ENCODE data around the gene CCDC197. TPM values are rescaled to one million over a fixed set of nuclear protein-coding genes. Genes with fewer than 3 reads are reported as not detected.

Gene CCDC197
- total RNA-seq, 1 donor from 2014 or later: not detected

DNA sequence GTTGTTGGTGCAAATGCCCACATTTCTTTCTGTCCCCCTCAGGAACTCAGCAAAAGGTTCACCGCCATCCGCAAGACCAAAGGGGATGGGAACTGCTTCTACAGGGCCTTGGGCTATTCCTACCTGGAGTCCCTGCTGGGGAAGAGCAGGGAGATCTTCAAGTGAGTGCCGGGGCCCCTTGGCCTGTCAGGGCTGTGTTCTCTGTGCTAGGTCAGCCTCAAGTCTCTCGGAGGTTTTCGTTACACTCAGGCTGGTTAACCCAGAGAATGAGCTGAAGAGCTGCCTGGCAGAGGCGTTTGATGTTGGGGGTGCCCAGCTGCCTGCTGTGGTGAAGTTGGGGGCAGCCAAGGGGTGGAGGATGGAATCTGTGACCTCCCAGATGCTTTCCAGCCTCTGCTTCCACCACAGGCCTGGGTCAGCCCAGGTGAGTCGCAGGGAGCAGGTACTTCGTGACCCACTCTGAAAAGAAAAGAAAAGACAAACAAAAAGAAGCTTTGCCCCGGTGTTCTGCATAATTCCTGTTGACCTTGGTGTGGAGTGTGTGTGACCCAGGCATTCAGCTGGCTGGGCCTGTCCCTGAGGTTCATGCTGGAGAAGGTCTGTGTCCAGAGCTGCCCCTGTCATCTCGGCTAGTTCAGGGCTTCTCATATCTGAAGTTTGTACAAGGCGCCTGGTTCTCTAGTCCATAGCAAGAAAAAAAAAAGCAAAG is 42.0 kb downstream of the CCDC197 start:
- intact Hi-C loops (cut with micrococcal nuclease): no loop called here

DNA sequence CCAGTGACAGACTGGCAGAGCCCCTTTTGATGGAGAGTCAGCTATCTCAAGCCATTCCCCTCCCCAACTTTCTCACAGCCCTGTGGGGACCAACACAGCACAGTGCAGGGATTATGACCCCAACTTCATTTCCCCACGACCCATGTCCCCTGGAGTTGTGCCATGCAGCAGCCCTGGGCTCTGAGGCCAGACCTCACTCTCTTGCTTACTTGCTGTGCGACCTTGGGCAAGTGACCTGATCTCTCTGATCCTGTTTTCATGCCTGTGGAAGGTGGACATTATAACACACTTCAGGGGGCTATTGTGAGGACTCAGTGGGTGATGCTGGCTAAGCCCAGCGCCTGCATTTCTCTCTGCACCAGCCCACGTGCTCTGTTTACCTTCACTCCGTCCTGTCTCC is 43.1 kb downstream of the CCDC197 start:
- intact Hi-C loops (cut with micrococcal nuclease): no loop called here

DNA sequence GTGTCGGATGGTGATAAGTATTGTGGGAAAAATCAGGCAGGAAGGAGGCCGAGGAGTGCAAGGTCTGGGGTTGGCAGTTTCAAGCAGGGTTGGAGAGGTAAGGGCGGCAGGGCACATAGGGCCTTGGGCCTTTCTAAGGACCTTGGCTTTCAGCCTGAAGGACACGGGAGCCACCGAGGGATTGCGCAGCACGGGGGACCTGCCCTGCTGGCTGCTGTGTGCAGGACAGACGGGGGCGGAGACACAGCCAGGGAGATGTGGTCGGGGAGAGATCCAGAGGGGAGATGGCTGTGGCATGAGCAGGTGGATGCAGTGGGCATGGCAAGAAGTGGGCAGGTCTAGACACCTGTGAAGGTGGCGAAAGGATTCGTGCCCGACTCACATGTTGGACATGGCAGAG is 43.7 kb downstream of the CCDC197 start:
- intact Hi-C loops (cut with micrococcal nuclease): no loop called here

- intact Hi-C loops (cut with micrococcal nuclease): no loop called here
Observed at GRCh38 chr14:94041551-94042346, 44.6 kb downstream of the CCDC197 start.

- intact Hi-C loops (cut with micrococcal nuclease): no loop called here
Observed at GRCh38 chr14:94042433-94043091, 45.5 kb downstream of the CCDC197 start.

GRCh38 chr14:94043111-94043755 is 46.1 kb downstream of the CCDC197 start:
- intact Hi-C loops (cut with micrococcal nuclease): no loop called here

DNA sequence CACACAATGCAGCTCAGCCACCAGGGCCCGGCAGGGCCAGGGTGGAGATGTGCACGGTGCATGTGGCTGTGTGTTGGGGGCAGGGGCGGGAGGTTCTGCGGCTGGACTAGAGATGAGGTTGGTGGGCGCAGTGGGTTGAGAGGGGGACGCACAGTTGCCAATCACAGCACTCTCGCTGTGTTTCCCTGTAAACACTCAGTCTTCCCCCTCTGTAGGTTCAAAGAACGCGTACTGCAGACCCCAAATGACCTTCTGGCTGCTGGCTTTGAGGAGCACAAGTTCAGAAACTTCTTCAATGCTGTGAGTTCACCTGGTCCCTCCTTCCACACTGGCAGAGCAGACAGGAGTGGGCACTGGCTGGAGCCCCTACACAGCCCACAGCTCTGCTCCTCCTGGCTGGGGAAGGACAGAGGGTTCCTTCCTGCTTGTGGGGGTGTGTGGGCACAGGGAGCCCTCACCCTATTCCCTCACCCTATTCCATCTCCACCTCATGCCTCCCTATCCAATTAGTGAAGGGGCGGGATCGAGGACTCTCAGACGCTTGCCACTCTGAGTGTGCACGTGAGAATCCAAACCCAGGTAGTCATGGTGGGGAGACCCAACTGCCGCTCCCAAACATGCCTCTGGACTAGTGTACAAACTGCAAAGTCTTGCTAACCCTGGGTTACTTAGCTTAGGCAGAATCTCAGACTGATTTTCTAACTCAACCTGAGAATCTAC is 46.8 kb downstream of the CCDC197 start:
- intact Hi-C loops (cut with micrococcal nuclease): no loop called here

- intact Hi-C loops (cut with micrococcal nuclease): no loop called here
Observed at GRCh38 chr14:94044476-94045091, 47.5 kb downstream of the CCDC197 start.

DNA sequence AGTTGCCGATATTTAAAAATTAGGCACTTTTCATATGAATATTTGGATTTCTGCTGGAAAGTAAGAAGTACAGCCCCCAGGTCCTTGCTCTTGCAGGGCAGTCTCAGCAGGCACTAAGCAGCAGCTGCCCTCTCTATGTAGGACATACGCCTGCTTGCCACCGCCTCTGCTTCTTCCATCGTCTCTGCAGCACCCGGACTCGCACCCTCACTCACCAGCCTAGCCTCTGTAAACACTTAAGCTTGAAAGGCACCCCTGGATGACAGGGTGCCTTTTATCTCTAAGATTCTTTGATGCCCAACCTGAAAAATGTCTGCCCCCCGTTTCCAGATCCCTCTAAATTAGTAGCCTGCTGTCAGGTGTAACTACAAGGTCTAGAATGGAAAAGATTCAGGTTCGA is 48.0 kb downstream of the CCDC197 start:
- intact Hi-C loops (cut with micrococcal nuclease): no loop called here

DNA sequence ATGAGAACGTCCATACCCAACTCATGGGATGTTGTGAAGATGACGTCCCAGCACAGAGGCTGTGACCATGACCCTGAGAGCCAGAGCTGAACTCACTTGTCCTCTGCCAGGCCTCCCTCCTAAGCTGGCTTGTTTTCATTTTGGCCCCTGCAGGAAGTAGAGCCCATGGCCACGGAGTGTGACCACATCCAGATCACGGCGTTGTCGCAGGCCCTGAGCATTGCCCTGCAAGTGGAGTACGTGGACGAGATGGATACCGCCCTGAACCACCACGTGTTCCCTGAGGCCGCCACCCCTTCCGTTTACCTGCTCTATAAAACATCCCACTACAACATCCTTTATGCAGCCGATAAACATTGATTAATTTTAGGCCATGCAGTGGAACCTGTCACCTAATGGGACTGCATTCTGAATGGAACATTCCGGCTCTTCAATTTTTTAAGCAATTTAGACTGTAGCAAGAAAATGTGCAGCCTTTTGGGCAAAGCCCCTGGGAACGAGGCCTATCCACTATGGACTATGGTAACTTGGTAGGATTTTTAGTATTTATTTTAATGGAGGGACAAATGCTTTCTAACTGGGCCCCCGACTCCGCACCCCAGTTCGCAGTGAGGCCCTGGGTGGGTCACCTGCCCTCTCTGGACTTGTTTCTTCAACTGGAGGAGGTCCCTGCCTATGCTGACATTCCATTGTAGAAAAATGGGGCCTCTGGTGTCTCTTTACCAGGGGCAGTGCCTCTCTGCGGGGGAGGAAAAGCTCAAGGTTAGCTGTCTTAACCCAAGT is 48.7 kb downstream of the CCDC197 start:
- intact Hi-C loops (cut with micrococcal nuclease): no loop called here

GRCh38 chr14:94046696-94047250 is 49.7 kb downstream of the CCDC197 start:
- intact Hi-C loops (cut with micrococcal nuclease): no loop called here

DNA sequence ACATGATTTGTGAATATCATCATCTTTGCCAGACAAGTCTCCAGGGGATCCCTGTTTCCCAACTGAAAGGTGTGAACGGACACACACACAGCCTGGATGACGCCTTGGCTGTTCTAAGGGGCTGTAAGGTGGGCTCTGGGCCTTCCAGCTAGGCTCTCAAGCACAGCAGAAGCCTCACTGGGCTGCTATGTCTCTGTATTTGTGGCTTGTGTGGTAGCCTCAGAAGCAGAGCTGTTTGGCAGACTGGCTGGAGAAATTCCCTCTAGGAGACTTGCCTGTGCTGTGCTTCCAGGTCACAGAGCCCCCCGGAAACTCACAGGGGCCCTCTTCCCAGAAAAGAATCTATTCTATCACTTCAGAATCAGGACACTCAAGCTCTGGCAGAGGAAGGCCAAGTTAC is 50.5 kb downstream of the CCDC197 start:
- intact Hi-C loops (cut with micrococcal nuclease): no loop called here

DNA sequence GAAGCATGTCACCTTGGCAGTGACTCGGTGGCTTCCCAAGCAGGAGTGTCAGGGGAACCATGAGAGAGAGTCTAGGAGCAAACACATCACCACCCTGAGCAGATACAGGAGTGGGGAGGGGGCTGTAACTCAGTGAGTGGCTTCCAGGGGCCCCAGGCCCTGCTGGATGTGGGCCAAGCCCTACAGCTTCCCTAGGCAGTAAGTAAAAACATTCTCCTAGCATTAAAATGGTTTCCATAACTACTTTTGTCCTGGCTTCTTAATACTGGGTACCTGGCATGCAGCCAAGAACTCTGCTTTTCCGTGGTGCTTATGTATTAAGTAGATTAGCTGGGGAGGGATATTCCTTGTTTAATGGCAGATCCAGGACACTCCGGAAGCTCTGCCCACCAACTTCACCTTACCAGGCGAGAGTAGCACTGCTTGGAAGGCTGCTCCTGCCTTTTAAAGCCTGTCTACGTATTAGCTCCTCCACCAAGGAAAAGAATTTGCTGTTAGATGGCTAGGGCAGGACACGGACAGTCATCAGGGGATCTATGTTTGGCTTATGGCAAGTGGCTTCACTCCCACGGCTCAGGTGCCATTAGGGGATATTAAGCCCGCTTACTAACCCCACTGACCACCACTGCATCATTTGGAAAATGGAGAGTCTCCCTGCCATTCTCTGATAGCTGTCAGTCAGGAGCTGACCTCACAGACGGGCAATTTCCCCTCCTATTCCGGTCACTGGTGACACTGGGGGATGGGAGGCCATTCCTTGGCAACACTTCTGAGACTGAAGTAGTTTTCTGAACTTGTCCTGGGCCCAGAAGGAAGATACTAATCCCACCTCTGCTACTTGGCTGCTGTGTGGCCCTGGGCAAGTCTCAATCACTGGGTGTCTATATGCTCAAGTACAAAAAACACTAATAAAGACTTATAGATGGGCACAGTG is 51.9 kb downstream of the CCDC197 start:
- intact Hi-C loops (cut with micrococcal nuclease): no loop called here

GRCh38 chr14:94049625-94050023 is 52.5 kb downstream of the CCDC197 start:
- intact Hi-C loops (cut with micrococcal nuclease): no loop called here

DNA sequence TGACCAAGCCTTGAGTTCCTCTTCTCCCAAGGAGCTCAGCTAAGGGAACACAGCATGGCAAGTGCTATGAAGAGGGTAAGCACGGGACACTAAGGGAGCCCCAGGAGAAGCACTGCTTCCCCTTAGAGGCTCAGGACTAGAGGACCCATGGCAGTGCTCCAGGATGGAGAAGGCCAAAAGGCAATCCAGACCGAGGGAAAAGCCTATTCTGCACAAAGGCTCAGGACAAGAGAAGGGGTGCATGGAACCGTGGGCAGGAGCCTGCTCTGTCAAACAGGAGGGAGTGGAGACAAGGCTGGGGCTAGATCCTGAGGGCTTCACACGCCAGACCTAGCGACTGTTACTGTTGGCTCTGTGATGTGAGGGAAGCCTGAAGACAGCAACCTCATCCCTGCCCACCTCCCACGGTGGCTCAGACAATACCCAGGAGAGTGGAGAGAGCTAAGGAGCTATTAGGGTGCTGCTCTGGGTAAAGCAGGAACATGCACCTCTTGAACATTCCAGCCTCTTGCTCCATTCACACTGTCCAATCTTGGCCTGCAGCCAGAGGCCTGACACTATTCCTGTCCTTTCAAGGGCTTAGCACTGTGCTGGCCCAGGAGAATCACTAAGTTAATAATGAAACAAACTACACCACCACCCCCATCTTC is 53.3 kb downstream of the CCDC197 start:
- intact Hi-C loops (cut with micrococcal nuclease): no loop called here

- intact Hi-C loops (cut with micrococcal nuclease): no loop called here
Observed at GRCh38 chr14:94051115-94051514, 54.0 kb downstream of the CCDC197 start.

GRCh38 chr14:94051779-94052178 is 54.7 kb downstream of the CCDC197 start:
- intact Hi-C loops (cut with micrococcal nuclease): no loop called here

GRCh38 chr14:94052199-94052598 is 55.1 kb downstream of the CCDC197 start:
- intact Hi-C loops (cut with micrococcal nuclease): no loop called here
